ENCODE measurements around the gene MBLAC2. TPM values are rescaled to one million over a fixed set of nuclear protein-coding genes. Genes with fewer than 3 reads are reported as not detected.

Gene MBLAC2
- polyA plus RNA-seq, 4 donors: 0.89 to 9.6 (median 2.5) TPM

- H3K27me3 ChIP-seq (ENCODE audit: control insufficient read depth in 3 of 3, insufficient read depth in 3 of 3, low read length in 3 of 3): no peaks in the 10 kb centered on the region
- no peak overlapping the region for H3K27ac ChIP-seq (ENCODE audit: low read depth in 1 of 3, low read length in 2 of 3)
- no peaks in the 10 kb centered on the region for H3K4me1 ChIP-seq (ENCODE audit: control insufficient read depth in 3 of 3, insufficient read depth in 2 of 3, low read depth in 1 of 3, low read length in 2 of 3)
- peak in 1 of 2 donors; percentile 13 for DNase-seq
- 10 to 41% (median 36%) methylated on average over 1 of the region's 1 CpG for WGBS, 3 donors
- no peaks in the 10 kb centered on the region for H3K36me3 ChIP-seq (ENCODE audit: control insufficient read depth in 3 of 3, insufficient read depth in 2 of 3, low read depth in 1 of 3, low read length in 3 of 3)
- H3K9me3 ChIP-seq (ENCODE audit: control insufficient read depth in 2 of 2, insufficient read depth in 1 of 2, low read depth in 1 of 2, low read length in 1 of 2): no peaks in the 10 kb centered on the region
- FAIRE-seq: no peak
- H3K4me3 ChIP-seq (ENCODE audit: low read depth in 1 of 3, low read length in 3 of 3): no peak overlapping the region
These were observed 36.5 kb downstream of the MBLAC2 start for GRCh38 chr5:90438100-90438499.

- no peaks in the 10 kb centered on the region for H3K27me3 ChIP-seq (ENCODE audit: control insufficient read depth in 3 of 3, insufficient read depth in 3 of 3, low read length in 3 of 3)
- FAIRE-seq (no peak), DNase-seq (no peak)
- H3K4me1 ChIP-seq (ENCODE audit: control insufficient read depth in 3 of 3, insufficient read depth in 2 of 3, low read depth in 1 of 3, low read length in 2 of 3): no peaks in the 10 kb centered on the region
- H3K27ac ChIP-seq (ENCODE audit: low read depth in 1 of 3, low read length in 2 of 3): no peak overlapping the region
- H3K36me3 ChIP-seq (ENCODE audit: control insufficient read depth in 3 of 3, insufficient read depth in 2 of 3, low read depth in 1 of 3, low read length in 3 of 3): no peaks in the 10 kb centered on the region
- H3K9me3 ChIP-seq (ENCODE audit: control insufficient read depth in 2 of 2, insufficient read depth in 1 of 2, low read depth in 1 of 2, low read length in 1 of 2): no peaks in the 10 kb centered on the region
- H3K4me3 ChIP-seq (ENCODE audit: low read depth in 1 of 3, low read length in 3 of 3): no peak overlapping the region
These were observed 36.9 kb downstream of the MBLAC2 start for GRCh38 chr5:90437663-90438062.

GRCh38 chr5:90434116-90434714 lies 40.4 kb downstream of the MBLAC2 start:
- peak; percentile 20 to 52 for DNase-seq

GRCh38 chr5:90424245-90424644 lies 50.3 kb downstream of the MBLAC2 start:
- Histone ChIP-seq H3K27me3 (ENCODE audit: control insufficient read depth in 3 of 3, insufficient read depth in 3 of 3, low read length in 3 of 3) (peaks cover 0 to 3% (median 0%) of the 10 kb centered on the region in 3 donors), H3K4me3 (ENCODE audit: low read depth in 1 of 3, low read length in 3 of 3) (no peak overlapping the region), H3K27ac (ENCODE audit: low read depth in 1 of 3, low read length in 2 of 3) (no peak overlapping the region), H3K36me3 (ENCODE audit: control insufficient read depth in 3 of 3, insufficient read depth in 2 of 3, low read depth in 1 of 3, low read length in 3 of 3) (no peaks in the 10 kb centered on the region), H3K9me3 (ENCODE audit: control insufficient read depth in 2 of 2, insufficient read depth in 1 of 2, low read depth in 1 of 2, low read length in 1 of 2) (no peaks in the 10 kb centered on the region), H3K4me1 (ENCODE audit: control insufficient read depth in 3 of 3, insufficient read depth in 2 of 3, low read depth in 1 of 3, low read length in 2 of 3) (no peaks in the 10 kb centered on the region)
- WGBS, 3 donors: 64 to 100% (median 94%) methylated on average over 1 of the region's 1 CpG
- no peak for FAIRE-seq
- no peak for DNase-seq

More at GRCh38 chr5:90434116-90434714, 40.4 kb downstream of the MBLAC2 start:
- Histone ChIP-seq H3K9me3 (ENCODE audit: control insufficient read depth in 2 of 2, insufficient read depth in 1 of 2, low read depth in 1 of 2, low read length in 1 of 2) (no peaks in the 10 kb centered on the region), H3K4me3 (ENCODE audit: low read depth in 1 of 3, low read length in 3 of 3) (no peak overlapping the region), H3K4me1 (ENCODE audit: control insufficient read depth in 3 of 3, insufficient read depth in 2 of 3, low read depth in 1 of 3, low read length in 2 of 3) (no peaks in the 10 kb centered on the region), H3K36me3 (ENCODE audit: control insufficient read depth in 3 of 3, insufficient read depth in 2 of 3, low read depth in 1 of 3, low read length in 3 of 3) (no peaks in the 10 kb centered on the region), H3K27ac (ENCODE audit: low read depth in 1 of 3, low read length in 2 of 3) (no peak overlapping the region), H3K27me3 (ENCODE audit: control insufficient read depth in 3 of 3, insufficient read depth in 3 of 3, low read length in 3 of 3) (no peaks in the 10 kb centered on the region)
- 73 to 78% (median 74%) methylated on average over 5 of the region's 5 CpGs for WGBS, 3 donors
- no peak for FAIRE-seq

GRCh38 chr5:90421136-90421535 lies 53.4 kb downstream of the MBLAC2 start:
- WGBS, 3 donors: 21 to 37% (median 30%) methylated on average over 4 of the region's 4 CpGs
- H3K9me3 ChIP-seq (ENCODE audit: control insufficient read depth in 2 of 2, insufficient read depth in 1 of 2, low read depth in 1 of 2, low read length in 1 of 2): no peaks in the 10 kb centered on the region
- H3K36me3 ChIP-seq (ENCODE audit: control insufficient read depth in 3 of 3, insufficient read depth in 2 of 3, low read depth in 1 of 3, low read length in 3 of 3): no peaks in the 10 kb centered on the region
- no peak overlapping the region for H3K4me3 ChIP-seq (ENCODE audit: low read depth in 1 of 3, low read length in 3 of 3)
- H3K4me1 ChIP-seq (ENCODE audit: control insufficient read depth in 3 of 3, insufficient read depth in 2 of 3, low read depth in 1 of 3, low read length in 2 of 3): no peaks in the 10 kb centered on the region
- peaks cover 0 to 3% (median 0%) of the 10 kb centered on the region in 3 donors for H3K27me3 ChIP-seq (ENCODE audit: control insufficient read depth in 3 of 3, insufficient read depth in 3 of 3, low read length in 3 of 3)
- FAIRE-seq (no peak), DNase-seq (peak; percentile 23 to 25)
- no peak overlapping the region for H3K27ac ChIP-seq (ENCODE audit: low read depth in 1 of 3, low read length in 2 of 3)

GRCh38 chr5:90418214-90418613 lies 56.4 kb downstream of the MBLAC2 start:
- no peak for DNase-seq
- Histone ChIP-seq H3K4me1 (ENCODE audit: control insufficient read depth in 3 of 3, insufficient read depth in 2 of 3, low read depth in 1 of 3, low read length in 2 of 3) (no peaks in the 10 kb centered on the region), H3K27ac (ENCODE audit: low read depth in 1 of 3, low read length in 2 of 3) (no peak overlapping the region), H3K9me3 (ENCODE audit: control insufficient read depth in 2 of 2, insufficient read depth in 1 of 2, low read depth in 1 of 2, low read length in 1 of 2) (no peaks in the 10 kb centered on the region), H3K4me3 (ENCODE audit: low read depth in 1 of 3, low read length in 3 of 3) (no peak overlapping the region), H3K36me3 (ENCODE audit: control insufficient read depth in 3 of 3, insufficient read depth in 2 of 3, low read depth in 1 of 3, low read length in 3 of 3) (no peaks in the 10 kb centered on the region), H3K27me3 (ENCODE audit: control insufficient read depth in 3 of 3, insufficient read depth in 3 of 3, low read length in 3 of 3) (peaks cover 0 to 3% (median 0%) of the 10 kb centered on the region in 3 donors)
- no peak for FAIRE-seq
- 63 to 82% (median 80%) methylated on average over 1 of the region's 1 CpG for WGBS, 3 donors

- no peak for FAIRE-seq
- Histone ChIP-seq H3K36me3 (ENCODE audit: control insufficient read depth in 3 of 3, insufficient read depth in 2 of 3, low read depth in 1 of 3, low read length in 3 of 3) (no peaks in the 10 kb centered on the region), H3K4me3 (ENCODE audit: low read depth in 1 of 3, low read length in 3 of 3) (peak overlapping the region; percentile 55 to 91 (median 85)), H3K27me3 (ENCODE audit: control insufficient read depth in 3 of 3, insufficient read depth in 3 of 3, low read length in 3 of 3) (no peaks in the 10 kb centered on the region), H3K27ac (ENCODE audit: low read depth in 1 of 3, low read length in 2 of 3) (peak overlapping the region; percentile 76 to 99 (median 97)), H3K9me3 (ENCODE audit: control insufficient read depth in 2 of 2, insufficient read depth in 1 of 2, low read depth in 1 of 2, low read length in 1 of 2) (no peaks in the 10 kb centered on the region), H3K4me1 (ENCODE audit: control insufficient read depth in 3 of 3, insufficient read depth in 2 of 3, low read depth in 1 of 3, low read length in 2 of 3) (no peaks in the 10 kb centered on the region)
- 0 to 1% (median 1%) methylated on average over 10 of the region's 10 CpGs for WGBS, 3 donors
- no peak for DNase-seq
These were observed 64.3 kb downstream of the MBLAC2 start for GRCh38 chr5:90410178-90410762.

GRCh38 chr5:90409318-90410177 lies 65.0 kb downstream of the MBLAC2 start, which contains the start of gene CETN3:
Gene CETN3, minus strand, starts transcription at chr5:90409756. Its CDS starts 95 bp downstream, at chr5:90409661.
- Histone ChIP-seq H3K4me3 (ENCODE audit: low read depth in 1 of 3, low read length in 3 of 3) (peak within 1 kb of the TSS; percentile 58 to 91 (median 85)), H3K36me3 (ENCODE audit: control insufficient read depth in 3 of 3, insufficient read depth in 2 of 3, low read depth in 1 of 3, low read length in 3 of 3) (no peaks in the 10 kb centered on the region), H3K9me3 (ENCODE audit: control insufficient read depth in 2 of 2, insufficient read depth in 1 of 2, low read depth in 1 of 2, low read length in 1 of 2) (no peaks in the 10 kb centered on the region), H3K27me3 (ENCODE audit: control insufficient read depth in 3 of 3, insufficient read depth in 3 of 3, low read length in 3 of 3) (no peaks in the 10 kb centered on the region), H3K27ac (ENCODE audit: low read depth in 1 of 3, low read length in 2 of 3) (peak within 1 kb of the TSS; percentile 90 to 99 (median 98)), H3K4me1 (ENCODE audit: control insufficient read depth in 3 of 3, insufficient read depth in 2 of 3, low read depth in 1 of 3, low read length in 2 of 3) (no peaks in the 10 kb centered on the region)
- WGBS, 3 donors: 0% methylated on average over 51 of the region's 51 CpGs
- FAIRE-seq: no peak
- peak; percentile 95 for DNase-seq
